HEK293 (cell line): ENCODE results near the gene CASP3.

Source experiments
- ZBTB49 ChIP-seq: fragments of 450-650 bp; formaldehyde crosslinking; IDR thresholded peaks from 2 replicates; pipeline ENCODE4 v1.5.1; 2016; ENCODE audit warnings: missing biosample characterization, missing genetic modification characterization, low read depth
- TF ChIP-seq, protein P1 (sequence below): fragments of 450-650 bp; formaldehyde crosslinking; optimal IDR thresholded peaks from 2 replicates; pipeline ENCODE3; 2016; ENCODE audit warnings: missing biosample characterization, mild to moderate bottlenecking, missing genetic modification characterization
- TF ChIP-seq, protein P2 (sequence below): IDR thresholded peaks from 2 replicates; pipeline ENCODE4 v1.6.1; 2011; ENCODE audit warnings: mild to moderate bottlenecking, low read depth, low read length, borderline replicate concordance
- TF ChIP-seq, protein P3 (sequence below): fragments of 450-650 bp; formaldehyde crosslinking; IDR thresholded peaks from 2 replicates; pipeline ENCODE4 v1.5.1; 2016; ENCODE audit warnings: missing biosample characterization, missing genetic modification characterization

DNA sequence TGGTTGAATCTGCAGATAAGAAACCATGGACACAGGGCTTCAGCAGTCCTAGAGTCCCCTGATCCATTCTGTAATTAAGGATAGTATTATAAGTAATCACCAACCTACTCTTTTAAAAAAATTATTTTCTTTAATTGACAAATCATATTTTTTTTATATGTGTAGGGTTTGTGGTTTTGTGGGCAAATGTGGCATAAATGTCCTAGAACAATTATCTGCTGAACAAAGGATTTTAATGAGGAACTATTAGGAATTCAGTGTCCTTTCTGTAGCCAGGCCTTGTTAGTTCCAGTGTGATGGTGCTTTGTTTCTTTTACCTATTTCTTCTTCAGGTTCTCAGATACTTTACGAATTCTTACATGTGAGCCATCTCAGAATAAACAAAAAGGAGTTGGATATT is 32.7 kb upstream of the CASP3 start:
- no peak for TF ChIP-seq ZBTB49 (tag by site-specific recombination)
- TF ChIP-seq, protein P1, sequence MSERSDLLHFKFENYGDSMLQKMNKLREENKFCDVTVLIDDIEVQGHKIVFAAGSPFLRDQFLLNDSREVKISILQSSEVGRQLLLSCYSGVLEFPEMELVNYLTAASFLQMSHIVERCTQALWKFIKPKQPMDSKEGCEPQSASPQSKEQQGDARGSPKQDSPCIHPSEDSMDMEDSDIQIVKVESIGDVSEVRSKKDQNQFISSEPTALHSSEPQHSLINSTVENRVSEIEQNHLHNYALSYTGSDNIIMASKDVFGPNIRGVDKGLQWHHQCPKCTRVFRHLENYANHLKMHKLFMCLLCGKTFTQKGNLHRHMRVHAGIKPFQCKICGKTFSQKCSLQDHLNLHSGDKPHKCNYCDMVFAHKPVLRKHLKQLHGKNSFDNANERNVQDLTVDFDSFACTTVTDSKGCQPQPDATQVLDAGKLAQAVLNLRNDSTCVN (tag by site-specific recombination) = no peak
- TF ChIP-seq, protein P2, sequence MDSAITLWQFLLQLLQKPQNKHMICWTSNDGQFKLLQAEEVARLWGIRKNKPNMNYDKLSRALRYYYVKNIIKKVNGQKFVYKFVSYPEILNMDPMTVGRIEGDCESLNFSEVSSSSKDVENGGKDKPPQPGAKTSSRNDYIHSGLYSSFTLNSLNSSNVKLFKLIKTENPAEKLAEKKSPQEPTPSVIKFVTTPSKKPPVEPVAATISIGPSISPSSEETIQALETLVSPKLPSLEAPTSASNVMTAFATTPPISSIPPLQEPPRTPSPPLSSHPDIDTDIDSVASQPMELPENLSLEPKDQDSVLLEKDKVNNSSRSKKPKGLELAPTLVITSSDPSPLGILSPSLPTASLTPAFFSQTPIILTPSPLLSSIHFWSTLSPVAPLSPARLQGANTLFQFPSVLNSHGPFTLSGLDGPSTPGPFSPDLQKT = no peak
- TF ChIP-seq, protein P3, sequence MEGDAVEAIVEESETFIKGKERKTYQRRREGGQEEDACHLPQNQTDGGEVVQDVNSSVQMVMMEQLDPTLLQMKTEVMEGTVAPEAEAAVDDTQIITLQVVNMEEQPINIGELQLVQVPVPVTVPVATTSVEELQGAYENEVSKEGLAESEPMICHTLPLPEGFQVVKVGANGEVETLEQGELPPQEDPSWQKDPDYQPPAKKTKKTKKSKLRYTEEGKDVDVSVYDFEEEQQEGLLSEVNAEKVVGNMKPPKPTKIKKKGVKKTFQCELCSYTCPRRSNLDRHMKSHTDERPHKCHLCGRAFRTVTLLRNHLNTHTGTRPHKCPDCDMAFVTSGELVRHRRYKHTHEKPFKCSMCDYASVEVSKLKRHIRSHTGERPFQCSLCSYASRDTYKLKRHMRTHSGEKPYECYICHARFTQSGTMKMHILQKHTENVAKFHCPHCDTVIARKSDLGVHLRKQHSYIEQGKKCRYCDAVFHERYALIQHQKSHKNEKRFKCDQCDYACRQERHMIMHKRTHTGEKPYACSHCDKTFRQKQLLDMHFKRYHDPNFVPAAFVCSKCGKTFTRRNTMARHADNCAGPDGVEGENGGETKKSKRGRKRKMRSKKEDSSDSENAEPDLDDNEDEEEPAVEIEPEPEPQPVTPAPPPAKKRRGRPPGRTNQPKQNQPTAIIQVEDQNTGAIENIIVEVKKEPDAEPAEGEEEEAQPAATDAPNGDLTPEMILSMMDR (tag by site-specific recombination) = no peak
